Activated CD4-positive, alpha-beta T cell treated with anti-CD3 and anti-CD28 coated beads, Interleukin-2, amount 50 U/mL, for 4 hours (primary cell): Measurements from ENCODE around the gene FAM222B.
"Not testable (repeated sequence)": the region's sequence is repeated elsewhere in the genome, so short reads cannot be mapped to it uniquely, and the experiment has no call there.

ENCODE experiments used
- DNase-seq, 2 experiments: peaks; one replicate each; pipeline ENCODE4 v3.0.0-alpha.2; 2020

FAM222B gene

GRCh38 chr17:28867276-28867675, 24.7 kb upstream of the FAM222B start:
- no peak for DNase-seq

GRCh38 chr17:28865946-28866752, 23.6 kb upstream of the FAM222B start:
- DNase-seq, result no peak

GRCh38 chr17:28864991-28865849, 22.6 kb upstream of the FAM222B start:
- no peak for DNase-seq

- no peak for DNase-seq
Observed at GRCh38 chr17:28863953-28864352, 21.4 kb upstream of the FAM222B start.

GRCh38 chr17:28862561-28862960, 20.0 kb upstream of the FAM222B start:
- DNase-seq, result no peak

GRCh38 chr17:28861393-28862203, 19.0 kb upstream of the FAM222B start:
- DNase-seq, result no peak

- no peak for DNase-seq
Observed at GRCh38 chr17:28860363-28860808, 17.8 kb upstream of the FAM222B start.

- no peak for DNase-seq
Observed at GRCh38 chr17:28858801-28859355, 16.3 kb upstream of the FAM222B start.

GRCh38 chr17:28857905-28858800, 15.6 kb upstream of the FAM222B start:
- DNase-seq, result no peak

GRCh38 chr17:28856028-28856574, 13.5 kb upstream of the FAM222B start:
- DNase-seq, result no peak

GRCh38 chr17:28855336-28855679, 12.7 kb upstream of the FAM222B start:
- no peak for DNase-seq

- peak; percentile 77 to 80 for DNase-seq
Observed at GRCh38 chr17:28854457-28855335, 12.1 kb upstream of the FAM222B start, which contains the start of gene ERAL1. ERAL1 (plus strand) TSS chr17:28855016; CDS start chr17:28855035, 19 bp downstream.

GRCh38 chr17:28853295-28853694, 10.7 kb upstream of the FAM222B start:
- DNase-seq, result no peak

GRCh38 chr17:28849281-28849680, 6.7 kb upstream of the FAM222B start:
- no peak for DNase-seq

GRCh38 chr17:28848667-28849066, 6.1 kb upstream of the FAM222B start:
- DNase-seq, result peak; percentile 46 to 49

- not testable (repeated sequence) for DNase-seq
Observed at GRCh38 chr17:28846699-28847098, 4.1 kb upstream of the FAM222B start.

- peak in 1 of 2 experiments; percentile 18 for DNase-seq
Observed at GRCh38 chr17:28846231-28846630, 3.6 kb upstream of the FAM222B start.

GRCh38 chr17:28843816-28844148, 1.2 kb upstream of the FAM222B start:
- no peak for DNase-seq

- no peak for DNase-seq
Observed at GRCh38 chr17:28841901-28842281, 699 bp downstream of the FAM222B start.

GRCh38 chr17:28839221-28839620, 3.4 kb downstream of the FAM222B start:
- no peak for DNase-seq
